Ishikawa (cell line): ENCODE data around the gene PALLD.

Experiments used
- EP300 ChIP-seq: IDR thresholded peaks from 2 replicates; pipeline ENCODE4 v1.6.1; 2012; ENCODE audit warnings: borderline replicate concordance
- ZBTB7A ChIP-seq: IDR thresholded peaks from 2 replicates; pipeline ENCODE4 v1.6.1; 2012; ENCODE audit warnings: low read depth
- TF ChIP-seq, protein P1 (sequence below): IDR thresholded peaks from 2 replicates; pipeline ENCODE4 v1.6.1; 2012

DNA sequence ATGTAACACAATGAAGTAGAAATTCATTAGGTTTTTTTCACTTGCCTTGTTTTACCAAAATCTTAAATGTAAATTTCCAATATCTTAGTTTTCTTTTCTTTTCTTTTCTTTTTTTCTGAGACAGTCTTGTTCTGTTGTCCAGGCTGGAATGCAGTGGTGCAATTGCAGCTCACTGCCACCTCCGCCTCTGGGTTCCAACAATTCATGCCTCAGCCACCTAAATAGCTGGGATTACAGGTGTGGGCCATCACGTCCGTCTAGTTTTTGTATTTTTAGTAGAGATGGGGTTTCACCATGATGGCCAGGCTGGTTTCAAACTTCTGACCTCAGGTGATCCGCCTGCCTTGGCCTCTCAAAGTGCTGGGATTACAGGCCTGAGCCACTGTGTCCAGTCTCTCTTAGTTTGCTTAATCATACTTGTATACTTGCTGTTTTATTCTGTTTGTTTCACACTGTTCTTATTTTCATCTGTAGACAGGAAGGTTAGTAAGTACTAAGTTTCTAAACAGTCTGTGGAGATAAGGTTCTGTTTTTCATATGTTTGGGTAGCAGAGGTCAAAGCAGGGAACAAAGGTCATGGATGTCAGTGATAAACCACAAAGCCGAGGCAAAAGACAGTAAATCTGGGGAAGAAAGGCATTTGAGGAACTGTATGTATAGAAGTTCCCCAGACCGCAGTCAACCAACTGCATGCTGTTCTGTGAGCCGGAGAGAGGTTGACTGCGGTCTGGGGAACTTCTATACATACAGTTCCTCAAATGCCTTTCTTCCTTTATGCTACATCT, 384.2 kb downstream of the PALLD start:
- TF ChIP-seq EP300 (no peak), ZBTB7A (no peak)
- TF ChIP-seq, protein P1, sequence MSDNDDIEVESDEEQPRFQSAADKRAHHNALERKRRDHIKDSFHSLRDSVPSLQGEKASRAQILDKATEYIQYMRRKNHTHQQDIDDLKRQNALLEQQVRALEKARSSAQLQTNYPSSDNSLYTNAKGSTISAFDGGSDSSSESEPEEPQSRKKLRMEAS: no peak
